Measurements from ENCODE around the gene EPHA7. TPM values are rescaled to one million over a fixed set of nuclear protein-coding genes. Genes with fewer than 3 reads are reported as not detected.

The EPHA7 gene
- total RNA-seq, 1 donor from 2014 or later, result 12.4 TPM

DNA sequence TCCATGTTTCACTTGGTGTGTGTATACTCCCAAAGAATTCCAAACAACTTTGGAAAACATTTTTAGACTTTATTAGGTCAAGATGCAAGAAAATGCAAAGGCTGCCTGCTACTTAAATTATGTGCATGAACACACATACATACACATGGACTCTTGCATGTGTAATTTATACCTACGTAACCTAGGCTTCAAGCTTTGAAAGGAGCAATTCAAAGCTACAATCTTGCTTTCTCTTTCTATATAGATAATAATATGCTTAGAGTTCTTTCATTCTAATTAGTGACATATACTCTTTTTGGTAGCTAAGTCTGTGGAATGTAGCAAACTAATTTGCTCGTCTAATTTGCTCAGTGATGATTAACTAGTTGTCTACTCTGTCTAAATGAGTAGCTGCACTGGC, 146.5 kb downstream of the EPHA7 start:
- no peaks in the 10 kb centered on the region for H3K27me3 Mint-ChIP-seq (ENCODE audit: low read depth)
- no peak overlapping the region for H3K27ac Mint-ChIP-seq
- TF ChIP-seq CTCF (IDR thresholded peaks at IDR 0.05; ENCODE audit: unreplicated experiment), result no peak
- peaks cover 3% of the 10 kb centered on the region for H3K4me1 Mint-ChIP-seq
- no peaks in the 10 kb centered on the region for H3K9me3 Mint-ChIP-seq
- DNase-seq (ENCODE audit: low spot score in 2 of 2, unreplicated experiment in 2 of 2), result no peak
- no peak overlapping the region for H3K4me3 Mint-ChIP-seq
- no peaks in the 10 kb centered on the region for H3K36me3 Mint-ChIP-seq

DNA sequence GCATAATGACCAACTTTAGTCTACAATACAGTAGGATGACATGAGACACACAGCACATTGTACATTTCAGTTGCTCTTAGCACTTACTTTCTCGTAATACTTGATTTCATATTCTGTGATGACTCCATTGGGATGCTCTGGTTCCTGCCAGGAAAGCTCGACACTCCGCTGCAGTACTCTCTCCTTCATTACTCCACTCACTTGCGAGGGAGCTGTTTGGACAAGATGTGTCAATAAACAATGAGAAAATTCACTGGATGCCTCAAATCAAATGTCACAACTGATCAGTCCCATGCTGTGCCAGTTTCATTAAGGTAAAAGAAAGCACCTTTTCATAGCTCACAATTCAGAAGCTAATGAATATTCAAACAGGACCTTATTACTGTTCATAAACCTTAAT, 147.1 kb downstream of the EPHA7 start:
- Mint-ChIP-seq H3K27me3 (ENCODE audit: low read depth) (no peaks in the 10 kb centered on the region), H3K27ac (no peak overlapping the region), H3K4me1 (peaks cover 3% of the 10 kb centered on the region)

GRCh38 chr6:93266116-93266817, 153.1 kb downstream of the EPHA7 start:
- Mint-ChIP-seq H3K27me3 (ENCODE audit: low read depth) (no peaks in the 10 kb centered on the region), H3K27ac (peak overlapping the region; percentile 34), H3K4me3 (no peak overlapping the region), H3K4me1 (peaks cover 19% of the 10 kb centered on the region), H3K9me3 (no peaks in the 10 kb centered on the region), H3K36me3 (no peaks in the 10 kb centered on the region)
- TF ChIP-seq CTCF (IDR thresholded peaks at IDR 0.05; ENCODE audit: unreplicated experiment), result no peak
- DNase-seq (ENCODE audit: low spot score in 2 of 2, unreplicated experiment in 2 of 2), result no peak

More for the DNA sequence above, 147.1 kb downstream of the EPHA7 start:
- DNase-seq (ENCODE audit: low spot score in 2 of 2, unreplicated experiment in 2 of 2), result no peak
- Mint-ChIP-seq H3K4me3 (no peak overlapping the region), H3K36me3 (no peaks in the 10 kb centered on the region), H3K9me3 (no peaks in the 10 kb centered on the region)
- no peak for TF ChIP-seq CTCF (IDR thresholded peaks at IDR 0.05; ENCODE audit: unreplicated experiment)

GRCh38 chr6:93260881-93261280, 158.5 kb downstream of the EPHA7 start:
- no peak overlapping the region for H3K27ac Mint-ChIP-seq
- no peaks in the 10 kb centered on the region for H3K9me3 Mint-ChIP-seq
- no peaks in the 10 kb centered on the region for H3K36me3 Mint-ChIP-seq
- DNase-seq (ENCODE audit: low spot score in 2 of 2, unreplicated experiment in 2 of 2), result no peak
- no peak overlapping the region for H3K4me3 Mint-ChIP-seq
- no peaks in the 10 kb centered on the region for H3K27me3 Mint-ChIP-seq (ENCODE audit: low read depth)
- TF ChIP-seq CTCF (IDR thresholded peaks at IDR 0.05; ENCODE audit: unreplicated experiment), result no peak
- peaks cover 16% of the 10 kb centered on the region for H3K4me1 Mint-ChIP-seq

DNA sequence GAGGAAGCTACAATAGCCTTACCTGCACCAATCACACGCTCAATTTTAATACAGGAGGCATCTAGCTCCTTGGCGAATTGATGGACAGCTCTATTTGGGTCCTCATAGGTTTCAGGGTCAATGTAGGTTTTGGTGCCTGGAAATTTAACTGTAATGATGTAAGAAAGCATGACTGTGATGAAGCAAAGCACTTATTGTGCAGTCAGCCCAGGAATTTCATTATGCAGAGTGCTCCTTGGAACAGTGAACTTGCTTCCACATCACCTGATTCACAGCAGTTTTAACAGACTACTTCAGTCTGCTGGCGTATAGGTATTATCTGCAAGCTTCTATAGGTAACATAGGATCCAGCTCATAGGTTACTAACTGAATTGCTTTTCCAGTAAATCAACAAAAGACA, 160.0 kb downstream of the EPHA7 start:
- H3K27ac Mint-ChIP-seq, result no peak overlapping the region
- no peak overlapping the region for H3K4me3 Mint-ChIP-seq
- DNase-seq (ENCODE audit: low spot score in 2 of 2, unreplicated experiment in 2 of 2), result no peak
- no peaks in the 10 kb centered on the region for H3K9me3 Mint-ChIP-seq
- no peak for TF ChIP-seq CTCF (IDR thresholded peaks at IDR 0.05; ENCODE audit: unreplicated experiment)
- H3K4me1 Mint-ChIP-seq, result peaks cover 5% of the 10 kb centered on the region
- H3K27me3 Mint-ChIP-seq (ENCODE audit: low read depth), result no peaks in the 10 kb centered on the region
- no peaks in the 10 kb centered on the region for H3K36me3 Mint-ChIP-seq

Measured in mesothelial cell of epicardium (in vitro differentiated cells).